ENCODE results near the gene RANBP3. TPM values are rescaled to one million over a fixed set of nuclear protein-coding genes. Genes with fewer than 3 reads are reported as not detected.

Gene RANBP3
- polyA plus RNA-seq, 1 of the 3 experiments (the other 2 are of a cell fraction), result 84.0 TPM

- no peak for DNase-seq
- POLR2A ChIA-PET, result interaction anchor here (0.9 to 1.5 kb wide), 3 partner anchors 23 to 108 kb away, joined by 4 to 10 read pairs (median 4); no protein-coding TSS in a partner anchor
- no peak for TF ChIP-seq CHD2 (IDR thresholded peaks at IDR 0.05; ENCODE audit: low read length, partially characterized antibody)
- no peak for TF ChIP-seq FOXM1 (IDR thresholded peaks at IDR 0.05; ENCODE audit: low read depth)
- TF ChIP-seq POLR2AphosphoS5 (IDR thresholded peaks at IDR 0.05; ENCODE audit: low read depth, low read length), result no peak
- no peak for TF ChIP-seq MEF2A (IDR thresholded peaks at IDR 0.05; ENCODE audit: borderline replicate concordance, low read depth)
- TF ChIP-seq, protein P1, sequence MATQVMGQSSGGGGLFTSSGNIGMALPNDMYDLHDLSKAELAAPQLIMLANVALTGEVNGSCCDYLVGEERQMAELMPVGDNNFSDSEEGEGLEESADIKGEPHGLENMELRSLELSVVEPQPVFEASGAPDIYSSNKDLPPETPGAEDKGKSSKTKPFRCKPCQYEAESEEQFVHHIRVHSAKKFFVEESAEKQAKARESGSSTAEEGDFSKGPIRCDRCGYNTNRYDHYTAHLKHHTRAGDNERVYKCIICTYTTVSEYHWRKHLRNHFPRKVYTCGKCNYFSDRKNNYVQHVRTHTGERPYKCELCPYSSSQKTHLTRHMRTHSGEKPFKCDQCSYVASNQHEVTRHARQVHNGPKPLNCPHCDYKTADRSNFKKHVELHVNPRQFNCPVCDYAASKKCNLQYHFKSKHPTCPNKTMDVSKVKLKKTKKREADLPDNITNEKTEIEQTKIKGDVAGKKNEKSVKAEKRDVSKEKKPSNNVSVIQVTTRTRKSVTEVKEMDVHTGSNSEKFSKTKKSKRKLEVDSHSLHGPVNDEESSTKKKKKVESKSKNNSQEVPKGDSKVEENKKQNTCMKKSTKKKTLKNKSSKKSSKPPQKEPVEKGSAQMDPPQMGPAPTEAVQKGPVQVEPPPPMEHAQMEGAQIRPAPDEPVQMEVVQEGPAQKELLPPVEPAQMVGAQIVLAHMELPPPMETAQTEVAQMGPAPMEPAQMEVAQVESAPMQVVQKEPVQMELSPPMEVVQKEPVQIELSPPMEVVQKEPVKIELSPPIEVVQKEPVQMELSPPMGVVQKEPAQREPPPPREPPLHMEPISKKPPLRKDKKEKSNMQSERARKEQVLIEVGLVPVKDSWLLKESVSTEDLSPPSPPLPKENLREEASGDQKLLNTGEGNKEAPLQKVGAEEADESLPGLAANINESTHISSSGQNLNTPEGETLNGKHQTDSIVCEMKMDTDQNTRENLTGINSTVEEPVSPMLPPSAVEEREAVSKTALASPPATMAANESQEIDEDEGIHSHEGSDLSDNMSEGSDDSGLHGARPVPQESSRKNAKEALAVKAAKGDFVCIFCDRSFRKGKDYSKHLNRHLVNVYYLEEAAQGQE (IDR thresholded peaks at IDR 0.05; ENCODE audit: low read depth, low read length), result no peak
- TF ChIP-seq IRF3 (IDR thresholded peaks at IDR 0.05; ENCODE audit: low read depth, low read length), result no peak
- TF ChIP-seq, protein P2, sequence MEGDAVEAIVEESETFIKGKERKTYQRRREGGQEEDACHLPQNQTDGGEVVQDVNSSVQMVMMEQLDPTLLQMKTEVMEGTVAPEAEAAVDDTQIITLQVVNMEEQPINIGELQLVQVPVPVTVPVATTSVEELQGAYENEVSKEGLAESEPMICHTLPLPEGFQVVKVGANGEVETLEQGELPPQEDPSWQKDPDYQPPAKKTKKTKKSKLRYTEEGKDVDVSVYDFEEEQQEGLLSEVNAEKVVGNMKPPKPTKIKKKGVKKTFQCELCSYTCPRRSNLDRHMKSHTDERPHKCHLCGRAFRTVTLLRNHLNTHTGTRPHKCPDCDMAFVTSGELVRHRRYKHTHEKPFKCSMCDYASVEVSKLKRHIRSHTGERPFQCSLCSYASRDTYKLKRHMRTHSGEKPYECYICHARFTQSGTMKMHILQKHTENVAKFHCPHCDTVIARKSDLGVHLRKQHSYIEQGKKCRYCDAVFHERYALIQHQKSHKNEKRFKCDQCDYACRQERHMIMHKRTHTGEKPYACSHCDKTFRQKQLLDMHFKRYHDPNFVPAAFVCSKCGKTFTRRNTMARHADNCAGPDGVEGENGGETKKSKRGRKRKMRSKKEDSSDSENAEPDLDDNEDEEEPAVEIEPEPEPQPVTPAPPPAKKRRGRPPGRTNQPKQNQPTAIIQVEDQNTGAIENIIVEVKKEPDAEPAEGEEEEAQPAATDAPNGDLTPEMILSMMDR (IDR thresholded peaks at IDR 0.05), result no peak
- TF ChIP-seq YY1 (IDR thresholded peaks at IDR 0.05; ENCODE audit: low read depth), result no peak
- TF ChIP-seq USF2 (IDR thresholded peaks at IDR 0.05; ENCODE audit: borderline replicate concordance, low read depth, low read length), result no peak
- no peak for TF ChIP-seq RAD21 (IDR thresholded peaks at IDR 0.05; ENCODE audit: low read length)
- TF ChIP-seq FOSL2 (IDR thresholded peaks at IDR 0.05; ENCODE audit: borderline replicate concordance, low read depth), result no peak
- TF ChIP-seq MAX (IDR thresholded peaks at IDR 0.05; ENCODE audit: low read depth), result no peak
- TF ChIP-seq SIN3A (IDR thresholded peaks at IDR 0.05; ENCODE audit: borderline replicate concordance, low read depth, low read length), result no peak
- no peak for TF ChIP-seq EZH2phosphoT487 (IDR thresholded peaks at IDR 0.05; ENCODE audit: borderline replicate concordance, low read depth)
- no peak for TF ChIP-seq ZBTB33 (IDR thresholded peaks at IDR 0.05; ENCODE audit: borderline replicate concordance, low read depth)
- no peak for TF ChIP-seq ELF1 (IDR thresholded peaks at IDR 0.05)
- TF ChIP-seq GATA2 (CRISPR knock-in tag; IDR thresholded peaks at IDR 0.05), result no peak
- no peak for TF ChIP-seq NFIC (IDR thresholded peaks at IDR 0.05; ENCODE audit: borderline replicate concordance)
- no peak for TF ChIP-seq PBX3 (IDR thresholded peaks at IDR 0.05)
- no peak for TF ChIP-seq TCF12 (IDR thresholded peaks at IDR 0.05)
- Histone ChIP-seq H3K9ac (no peak overlapping the region), H3K4me1 (ENCODE audit: control insufficient read depth in 1 of 2, insufficient read depth in 2 of 2, low read depth in 1 of 2, low read length in 1 of 2) (peaks cover 13 to 68% of the 10 kb centered on the region in 2 experiments), H3K4me2 (no peak overlapping the region), H2AFZ (ENCODE audit: low read depth) (no peak overlapping the region), H3K79me2 (ENCODE audit: insufficient read depth) (peaks cover 21% of the 10 kb centered on the region; the same call in 1 of the 2 replicates), H4K20me1 (ENCODE audit: insufficient read depth) (peaks cover 28% of the 10 kb centered on the region; the same call in 1 of the 2 replicates), H3F3A (replicated peaks; ENCODE audit: insufficient read depth) (no peaks in the 10 kb centered on the region), H3K9me2 (no peaks in the 10 kb centered on the region), H3K36me3 (replicated peaks in 1 of 2; ENCODE audit: control insufficient read depth in 1 of 2, insufficient read depth in 2 of 2, low read length in 1 of 2) (peaks cover 18 to 38% of the 10 kb centered on the region in 2 experiments), H3K9me3 (no peaks in the 10 kb centered on the region), H3K27me3 (ENCODE audit: insufficient read depth) (no peaks in the 10 kb centered on the region), H3K27ac (ENCODE audit: low read depth in 2 of 2, low read length in 1 of 2) (peak overlapping the region in 1 of 2 experiments; percentile 94; a peak in 2 of 4 replicates), H3K4me3 (ENCODE audit: low read depth in 2 of 2, low read length in 1 of 2) (no peak overlapping the region)
- CTCF ChIA-PET, result interaction anchor here (0.6 to 6.2 kb wide), 7 partner anchors 19 to 1117 kb away, joined by 3 to 44 read pairs (median 7); partner anchors contain the start of gene NRTN
- WGBS (ENCODE audit: low lambda C conversion rate), result 96% methylated on average over 9 of the region's 9 CpGs
These were observed 41.7 kb downstream of the RANBP3 start for GRCh38 chr19:5936292-5936592.
